HG03378 (cell line): ENCODE data around the gene SNAPC4.
"Not testable (repeated sequence)": the region's sequence is repeated elsewhere in the genome, so short reads cannot be mapped to it uniquely, and the experiment has no call there.

Experiments
- ATAC-seq: cut with Tn5 transposase; IDR thresholded peaks from one replicate; pipeline ENCODE4 v1.9.1; 2021; ENCODE audit warnings: mild to moderate bottlenecking, moderate library complexity; ENCODE audit not compliant: unreplicated experiment

SNAPC4 gene

GRCh38 chr9:136410500-136411287 is 10.7 kb upstream of the SNAPC4 start, which contains the start of the genes ENTR1 and PMPCA:
ENTR1 (minus strand) TSS chr9:136410614; CDS start chr9:136410397, 217 bp downstream.
PMPCA (plus strand) TSS chr9:136410658; CDS start chr9:136410669, 11 bp downstream.
- ATAC-seq: peak; percentile 50

DNA sequence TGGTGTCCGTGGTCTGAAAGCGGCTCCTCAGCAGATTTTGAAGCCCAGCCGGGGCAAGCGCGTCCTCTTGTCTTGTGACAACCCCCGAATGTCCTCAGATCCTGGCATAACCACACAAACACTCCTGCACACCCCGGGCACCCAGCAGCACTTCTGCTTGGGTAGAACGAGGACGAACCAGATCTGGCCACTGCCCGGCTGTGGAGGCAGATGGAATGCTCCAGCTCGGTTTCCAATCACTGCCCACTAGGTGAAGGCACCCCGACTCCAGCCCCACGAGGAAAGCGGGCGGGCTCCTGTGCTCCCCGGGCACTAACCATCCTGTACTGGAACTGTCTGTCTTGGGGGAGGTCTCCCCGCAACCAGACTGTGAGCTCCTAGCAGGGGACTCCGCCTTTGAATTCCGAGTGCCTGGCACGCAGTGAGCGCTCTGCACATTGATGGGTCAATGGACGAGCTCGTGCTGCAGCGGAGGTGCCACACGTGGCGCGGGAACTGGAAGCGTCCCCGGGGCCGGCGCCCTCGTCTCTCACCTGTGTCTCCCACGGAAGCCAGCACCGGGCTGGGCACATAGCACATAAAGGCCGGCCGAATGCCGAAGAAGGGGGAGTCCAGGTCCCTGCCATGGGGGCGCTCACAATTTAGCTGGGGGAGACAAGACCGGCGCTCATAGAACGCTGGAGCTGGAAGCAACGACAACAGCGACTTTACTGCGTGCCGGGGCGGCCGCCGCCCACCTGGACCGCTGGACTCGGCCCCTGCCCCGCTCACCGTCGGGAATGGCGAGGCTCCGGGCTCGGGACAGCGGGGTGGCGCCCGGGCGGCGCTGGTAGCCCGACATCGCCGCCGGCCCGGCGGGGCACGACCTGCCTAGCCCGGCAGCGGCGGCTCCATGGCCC is 9.8 kb upstream of the SNAPC4 start:
- no peak for ATAC-seq

DNA sequence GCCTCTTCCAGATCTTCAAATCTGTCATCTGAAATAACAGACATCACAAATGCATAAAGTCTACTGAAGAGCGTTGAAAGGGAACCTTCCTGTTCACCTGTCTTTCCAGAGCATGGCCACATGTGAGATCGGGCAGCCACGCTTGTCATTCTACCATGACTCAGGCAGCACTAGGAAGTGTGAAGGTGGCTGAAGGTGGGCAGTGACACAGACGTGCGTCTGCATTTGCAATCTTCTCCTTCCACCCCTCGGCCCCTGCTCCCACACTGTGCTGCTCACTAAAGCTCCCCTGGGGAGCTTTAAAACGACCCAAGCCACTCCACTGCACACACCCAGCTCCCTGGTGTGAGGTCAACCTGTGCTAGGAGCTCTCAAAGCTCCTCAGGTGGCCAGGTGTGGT is 7.9 kb upstream of the SNAPC4 start:
- no peak for ATAC-seq

- ATAC-seq: not testable (repeated sequence)
These were observed 7.1 kb upstream of the SNAPC4 start for GRCh38 chr9:136407061-136407460.

- ATAC-seq: not testable (repeated sequence)
These were observed 5.9 kb upstream of the SNAPC4 start for GRCh38 chr9:136405904-136406303.

- no peak for ATAC-seq
These were observed 5.5 kb upstream of the SNAPC4 start for GRCh38 chr9:136405481-136405880.

- no peak for ATAC-seq
These were observed 4.8 kb upstream of the SNAPC4 start for GRCh38 chr9:136404801-136405136.

DNA sequence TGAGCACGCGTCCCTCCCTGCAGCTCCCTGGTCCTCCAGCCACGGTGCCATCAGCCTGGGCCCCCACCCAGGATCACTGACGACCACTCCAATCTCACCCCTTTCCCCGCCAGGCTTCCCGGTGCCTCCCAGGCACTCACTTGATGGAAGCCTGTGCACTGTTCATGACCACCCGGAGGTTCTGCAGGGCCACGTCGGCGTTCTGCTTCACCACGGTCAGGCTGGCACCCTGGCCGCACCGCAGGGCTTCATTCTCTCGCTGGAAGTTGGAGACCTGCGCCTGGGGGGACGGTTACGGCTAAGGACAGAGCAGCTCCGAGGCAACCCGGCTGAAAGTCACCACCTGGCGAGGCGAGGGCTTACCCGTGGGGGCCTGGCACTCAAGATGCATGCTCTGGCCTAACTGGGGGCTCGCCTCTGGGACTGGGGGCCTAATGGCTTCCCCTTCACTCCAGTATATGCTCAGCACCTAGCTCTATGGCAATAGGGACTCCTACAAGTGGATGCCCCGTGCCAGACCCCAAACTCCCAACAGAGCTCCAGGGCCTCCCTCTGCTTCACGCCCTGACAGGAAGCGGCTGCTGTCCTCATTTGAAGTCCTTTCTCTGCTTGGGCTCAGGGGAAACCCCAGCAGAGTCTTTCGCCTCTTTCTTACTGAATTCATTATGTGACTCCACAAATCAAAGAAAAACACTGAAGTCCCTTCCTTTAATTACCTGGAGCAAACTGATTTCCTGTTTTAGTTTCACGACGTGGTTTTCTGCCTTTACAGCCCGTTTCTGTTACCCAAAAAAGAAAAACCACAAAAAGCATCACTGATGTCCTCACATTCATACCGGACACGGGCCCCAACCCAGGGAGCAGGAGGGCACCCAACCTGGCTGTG is 4.2 kb upstream of the SNAPC4 start:
- ATAC-seq: no peak

DNA sequence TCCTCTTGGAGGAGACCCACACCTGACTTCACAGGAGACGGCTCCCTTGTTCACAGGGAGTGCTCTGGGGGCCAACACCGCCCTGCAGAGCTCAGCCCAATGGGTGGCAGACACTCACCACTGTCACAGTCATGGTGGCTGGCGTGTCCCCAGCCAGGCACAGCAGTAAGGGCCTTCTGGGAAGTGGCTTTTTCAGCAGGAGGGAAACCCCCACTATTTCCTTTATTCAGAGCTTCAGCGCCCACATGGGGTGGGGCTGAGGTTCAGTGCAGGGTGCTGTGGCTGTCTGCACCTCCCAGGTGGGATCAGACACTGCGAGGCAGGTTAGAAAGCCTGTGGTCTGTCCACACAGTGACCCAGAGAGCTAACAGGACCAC is 3.6 kb upstream of the SNAPC4 start:
- ATAC-seq: no peak

DNA sequence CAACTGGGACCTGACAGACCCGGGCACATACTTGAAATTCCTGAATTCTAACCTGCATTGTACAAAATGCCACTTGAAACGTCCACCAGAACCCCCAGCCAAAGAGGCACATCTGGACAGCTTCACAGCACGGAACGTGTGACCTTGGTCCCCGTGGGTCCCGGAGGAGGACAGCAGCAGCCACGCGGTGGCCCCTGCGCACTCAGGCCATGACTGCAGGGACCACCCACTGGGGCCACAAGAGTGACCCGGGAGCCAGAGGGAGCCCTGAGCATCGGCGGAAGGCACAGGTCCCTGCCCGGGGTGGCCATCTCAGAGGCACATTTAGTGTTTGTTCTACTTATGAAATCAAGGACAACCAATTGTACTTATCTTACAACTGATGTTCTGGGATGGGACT is 2.1 kb upstream of the SNAPC4 start:
- no peak for ATAC-seq

GRCh38 chr9:136401173-136401922 is 1.4 kb upstream of the SNAPC4 start:
- no peak for ATAC-seq

DNA sequence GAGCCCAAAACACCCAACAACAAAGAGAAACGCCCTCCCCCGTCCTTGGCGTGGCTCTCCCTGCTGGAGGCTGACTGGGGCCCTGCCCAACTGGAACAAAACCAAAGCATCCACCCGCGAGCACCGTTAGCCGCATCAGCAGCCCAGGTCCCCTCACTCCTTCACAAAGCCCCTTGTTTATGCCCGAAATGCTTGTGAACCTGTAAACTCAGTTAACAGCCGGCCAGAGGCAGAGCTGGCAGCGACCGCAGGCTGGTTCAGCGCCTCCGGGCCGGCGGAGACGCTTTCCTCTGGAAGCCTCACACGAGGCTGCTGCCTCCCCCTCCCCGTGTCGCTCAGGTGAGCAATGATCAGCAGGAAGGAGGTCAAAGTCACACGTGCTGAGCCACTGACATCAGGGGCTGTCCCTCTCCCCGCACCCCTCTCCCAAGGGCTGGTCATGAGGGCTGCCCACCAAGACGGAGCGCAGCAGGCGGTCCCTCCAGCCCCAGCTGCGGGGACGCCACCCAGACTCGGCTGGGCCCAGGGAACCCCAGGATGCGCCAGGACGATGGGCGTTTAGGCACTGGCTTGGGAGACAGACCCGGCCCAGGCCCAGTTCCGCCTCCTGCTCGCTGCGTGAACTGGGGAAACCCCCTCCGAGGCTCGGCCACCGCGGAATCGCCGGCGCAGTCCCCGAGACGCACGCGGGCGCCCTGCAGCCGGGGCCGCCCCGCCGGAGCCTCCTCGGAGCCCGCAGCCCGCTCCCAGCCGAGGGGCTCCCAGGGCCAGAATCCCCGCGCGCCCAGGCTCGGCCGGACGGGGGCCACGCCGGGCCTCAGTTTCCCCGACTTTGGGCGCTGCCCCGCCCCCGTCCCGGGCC is 563 bp downstream of the SNAPC4 start:
- ATAC-seq: no peak

DNA sequence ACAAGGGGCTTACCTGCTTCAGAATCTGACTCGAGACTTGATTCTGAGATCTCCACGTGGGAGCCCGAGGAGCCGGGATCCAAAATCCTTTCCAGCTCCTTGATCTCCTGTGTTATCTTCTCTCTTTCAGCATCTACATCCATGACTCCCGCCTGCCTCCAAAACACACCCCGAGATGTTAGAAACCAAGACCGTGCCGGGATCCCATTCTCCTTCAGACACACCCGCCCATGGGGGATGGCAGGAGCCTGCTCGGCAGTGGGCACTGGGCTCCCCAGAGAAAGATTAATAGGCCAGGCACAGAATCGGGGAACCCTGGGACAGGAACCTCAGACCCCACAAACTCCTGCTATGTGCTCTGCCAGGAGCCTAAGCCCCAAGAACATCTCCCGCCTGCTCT is 1.7 kb downstream of the SNAPC4 start:
- no peak for ATAC-seq

DNA sequence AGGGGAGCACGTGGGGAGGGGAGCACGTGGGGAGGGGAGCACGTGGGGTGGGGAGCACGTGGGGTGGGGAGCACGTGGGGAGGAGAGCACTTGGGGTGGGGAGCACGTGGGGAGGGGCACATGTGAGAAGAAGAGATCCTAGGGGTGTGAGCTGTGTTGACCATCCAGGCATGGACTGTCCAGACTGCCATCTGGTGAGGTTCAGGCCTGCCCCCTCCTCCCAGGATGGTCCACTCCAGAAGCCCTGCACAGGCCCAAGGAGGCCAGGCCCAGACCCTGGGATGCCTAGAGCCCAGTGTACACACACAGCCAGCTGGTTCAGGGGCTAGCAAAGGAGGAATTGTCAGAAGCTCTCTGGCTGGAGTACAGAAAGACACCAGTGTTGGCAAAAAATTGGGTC is 2.3 kb downstream of the SNAPC4 start:
- ATAC-seq: no peak

DNA sequence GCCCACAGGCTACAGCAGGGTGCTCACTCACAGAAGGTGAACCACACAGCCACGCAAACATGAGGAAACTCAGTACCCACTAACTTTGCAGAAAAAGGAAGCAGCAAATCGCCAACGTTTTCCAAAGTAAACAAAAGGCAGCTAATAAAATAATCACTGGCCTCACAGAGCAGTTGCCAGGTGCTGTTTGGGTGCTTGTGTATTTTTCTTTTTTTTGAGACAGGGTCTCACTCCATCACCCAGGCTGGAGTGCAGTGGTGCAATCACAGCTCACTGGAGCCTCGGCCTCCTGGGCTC is 3.8 kb downstream of the SNAPC4 start:
- no peak for ATAC-seq

- ATAC-seq: no peak
These were observed 4.4 kb downstream of the SNAPC4 start for GRCh38 chr9:136395345-136396218.

GRCh38 chr9:136395020-136395340 is 5.0 kb downstream of the SNAPC4 start:
- ATAC-seq: no peak

DNA sequence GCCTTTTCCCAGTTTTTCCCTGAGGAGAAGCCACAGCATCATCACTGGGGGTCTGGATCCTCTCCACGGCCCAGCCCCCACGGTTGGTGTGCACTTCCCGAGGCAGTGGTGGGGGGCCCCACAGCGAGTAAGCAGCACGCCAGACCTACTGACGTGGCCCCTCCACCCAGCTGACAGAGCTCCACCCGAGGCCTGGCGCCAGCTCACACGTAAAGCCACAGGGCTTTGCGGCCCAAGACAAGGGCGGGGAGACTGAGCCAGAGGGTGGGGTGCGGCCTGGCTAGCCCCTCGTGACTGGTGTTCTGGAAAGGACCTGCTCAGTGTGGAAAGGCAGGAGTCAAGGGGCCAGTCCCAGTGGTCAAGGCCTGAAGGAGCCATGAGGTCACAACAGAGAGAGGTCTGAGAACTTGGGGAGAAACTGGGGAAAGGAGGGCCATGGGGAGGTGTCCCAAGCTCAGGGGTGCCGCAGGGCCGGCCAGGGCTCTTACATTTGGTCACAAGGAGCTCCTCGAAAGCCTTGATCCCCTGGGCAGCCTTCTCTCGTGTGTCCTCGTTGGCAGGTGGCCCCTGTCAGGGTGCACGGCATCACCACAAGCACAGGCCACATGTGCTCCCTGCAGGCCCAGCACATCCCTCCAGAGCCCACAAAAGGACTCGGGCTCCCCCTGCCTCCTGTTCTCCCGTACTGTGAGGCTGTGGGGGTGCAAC is 5.5 kb downstream of the SNAPC4 start:
- no peak for ATAC-seq
